ENCODE results near the gene GOLGA6A.

The GOLGA6A gene

DNA sequence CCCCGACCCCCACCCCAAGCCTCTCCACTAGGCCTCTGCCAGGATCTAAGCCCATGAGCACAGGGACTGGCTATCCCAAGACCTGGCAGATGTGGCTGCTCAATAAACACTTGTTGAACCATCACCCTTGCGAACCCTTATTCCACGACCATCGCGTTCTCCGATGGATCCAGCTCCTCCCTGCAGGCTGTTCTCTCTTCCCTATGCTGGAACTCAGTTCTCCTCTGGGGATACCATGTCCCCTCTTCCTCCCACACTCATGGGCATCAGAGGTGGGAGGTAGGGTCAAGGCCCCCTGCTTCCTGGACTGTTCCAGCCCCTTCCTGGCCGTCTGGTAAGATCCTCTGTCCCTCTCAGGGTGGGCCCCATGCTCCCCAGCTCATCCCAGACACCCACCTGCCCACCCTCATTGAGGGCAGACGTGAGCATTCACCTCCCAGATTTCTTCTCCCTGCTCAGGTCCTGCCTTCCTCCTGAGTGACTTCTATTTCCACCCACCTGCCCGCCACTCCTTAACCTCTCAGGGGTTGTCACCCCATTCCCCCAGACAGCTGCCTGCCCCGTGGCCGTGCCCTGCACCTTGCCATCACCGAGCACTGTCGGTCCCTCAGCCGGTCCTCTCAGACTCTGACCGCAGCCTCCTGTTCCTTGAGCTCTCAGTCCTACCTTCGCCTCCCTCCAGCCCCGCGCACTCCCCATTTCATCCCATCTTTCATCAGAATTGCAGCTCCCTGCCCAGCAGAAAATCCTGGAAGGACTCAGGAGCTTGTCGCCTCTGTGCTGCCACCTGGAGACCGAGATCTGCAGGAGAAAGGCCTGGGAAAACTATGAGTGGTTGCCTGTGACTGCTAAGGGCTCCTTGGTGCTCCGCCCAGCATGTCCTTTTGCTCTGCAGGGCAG, 45.8 kb downstream of the GOLGA6A start:
- DNase-seq (ENCODE audit: low read depth), result no peak

DNA sequence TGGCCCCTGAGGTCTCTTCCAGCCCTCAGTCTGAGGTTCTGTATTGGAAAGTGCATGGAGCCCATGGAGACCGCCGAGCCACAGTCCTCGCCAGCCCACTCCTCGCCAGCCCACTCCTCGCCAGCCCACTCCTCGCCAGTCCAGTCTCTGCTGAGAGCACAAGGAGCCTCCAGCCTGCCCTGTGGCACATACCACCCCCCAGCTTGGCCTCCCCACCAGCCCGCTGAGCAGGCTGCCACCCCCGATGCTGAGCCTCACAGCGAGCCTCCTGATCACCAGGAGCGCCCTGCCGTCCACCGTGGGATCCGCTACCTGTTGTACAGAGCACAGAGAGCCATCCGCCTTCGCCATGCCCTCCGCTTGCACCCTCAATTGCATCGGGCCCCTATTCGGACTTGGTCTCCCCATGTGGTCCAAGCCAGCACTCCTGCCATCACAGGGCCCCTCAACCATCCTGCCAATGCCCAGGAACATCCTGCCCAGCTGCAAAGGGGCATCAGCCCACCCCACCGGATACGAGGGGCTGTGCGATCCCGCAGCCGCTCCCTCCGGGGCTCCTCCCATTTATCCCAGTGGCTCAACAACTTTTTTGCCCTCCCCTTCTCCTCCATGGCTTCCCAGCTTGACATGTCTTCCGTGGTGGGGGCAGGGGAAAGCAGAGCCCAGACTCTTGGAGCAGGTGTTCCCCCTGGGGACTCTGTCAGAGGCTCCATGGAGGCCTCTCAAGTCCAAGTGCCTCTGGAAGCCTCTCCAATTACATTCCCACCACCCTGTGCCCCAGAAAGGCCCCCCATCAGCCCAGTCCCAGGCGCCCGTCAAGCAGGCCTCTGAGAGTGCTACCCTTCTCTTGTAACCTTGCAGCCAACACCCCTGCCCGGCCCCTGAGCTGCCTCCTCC, 47.0 kb downstream of the GOLGA6A start:
- DNase-seq (ENCODE audit: low read depth), result no peak

DNA sequence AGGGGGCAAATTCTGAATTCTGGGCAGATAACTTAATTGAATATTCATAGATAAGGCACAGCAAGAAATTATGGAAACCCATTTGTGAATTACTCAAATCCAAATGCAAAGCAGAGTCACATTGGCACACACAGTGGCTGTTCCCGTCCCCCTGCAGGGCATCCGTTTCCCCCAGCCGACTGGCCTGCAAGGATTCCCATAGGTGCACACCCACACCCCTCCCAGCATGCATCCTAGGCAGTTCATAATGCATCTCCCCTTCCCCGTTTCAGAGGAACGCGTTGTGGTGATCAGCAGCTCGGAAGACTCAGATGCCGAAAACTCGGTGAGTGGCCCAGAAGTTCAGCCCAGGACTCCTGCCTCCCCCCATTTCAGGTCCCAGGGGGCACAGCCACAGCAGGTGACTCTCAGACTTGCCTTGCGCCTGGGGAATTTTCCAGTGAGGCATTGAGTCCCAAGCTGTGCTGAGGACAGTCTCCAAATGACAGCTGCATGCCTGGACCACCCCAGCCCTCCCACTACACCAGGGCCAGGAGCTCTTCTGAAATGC, 48.1 kb downstream of the GOLGA6A start:
- DNase-seq (ENCODE audit: low read depth), result no peak

DNA sequence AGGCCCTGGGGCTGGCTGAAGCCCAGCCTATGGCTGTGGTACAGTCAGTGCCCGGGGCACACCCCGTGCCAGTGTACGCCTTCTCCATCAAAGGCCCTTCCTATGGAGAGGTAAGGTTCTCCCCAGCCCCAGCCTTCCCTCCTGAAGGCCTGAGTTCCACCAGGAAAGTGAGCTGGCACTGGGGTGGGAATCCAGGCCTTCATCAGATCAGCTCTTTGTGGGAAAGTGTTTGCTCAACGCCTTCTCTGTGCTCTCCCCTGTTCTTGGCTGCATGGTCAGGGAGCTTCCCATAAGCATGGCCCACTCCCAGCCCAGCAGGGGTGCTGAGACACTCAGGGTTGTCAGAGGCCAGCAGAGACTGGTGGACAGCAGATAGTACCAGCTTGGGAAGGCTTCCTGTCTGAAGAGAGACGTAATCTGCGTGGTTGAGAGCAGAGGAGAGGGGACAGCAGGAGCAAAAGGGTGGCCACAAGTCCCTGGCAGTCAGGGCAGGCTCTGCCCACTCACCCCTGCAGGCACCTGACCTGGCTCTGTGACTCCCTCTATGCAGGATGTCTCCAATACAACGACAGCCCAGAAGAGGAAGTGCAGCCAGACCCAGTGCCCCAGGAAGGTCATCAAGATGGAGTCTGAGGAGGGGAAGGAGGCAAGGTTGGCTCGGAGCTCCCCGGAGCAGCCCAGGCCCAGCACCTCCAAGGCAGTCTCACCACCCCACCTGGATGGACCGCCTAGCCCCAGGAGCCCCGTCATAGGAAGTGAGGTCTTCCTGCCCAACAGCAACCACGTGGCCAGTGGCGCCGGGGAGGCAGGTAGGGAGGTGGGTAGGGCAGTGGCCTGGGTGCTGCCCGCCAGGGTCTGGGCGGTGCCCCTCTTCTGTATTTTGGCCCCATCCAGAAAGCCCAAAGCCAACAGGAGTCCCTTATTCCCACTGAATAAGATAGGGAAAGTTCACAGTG, 49.5 kb downstream of the GOLGA6A start:
- DNase-seq (ENCODE audit: low read depth), result no peak

DNA sequence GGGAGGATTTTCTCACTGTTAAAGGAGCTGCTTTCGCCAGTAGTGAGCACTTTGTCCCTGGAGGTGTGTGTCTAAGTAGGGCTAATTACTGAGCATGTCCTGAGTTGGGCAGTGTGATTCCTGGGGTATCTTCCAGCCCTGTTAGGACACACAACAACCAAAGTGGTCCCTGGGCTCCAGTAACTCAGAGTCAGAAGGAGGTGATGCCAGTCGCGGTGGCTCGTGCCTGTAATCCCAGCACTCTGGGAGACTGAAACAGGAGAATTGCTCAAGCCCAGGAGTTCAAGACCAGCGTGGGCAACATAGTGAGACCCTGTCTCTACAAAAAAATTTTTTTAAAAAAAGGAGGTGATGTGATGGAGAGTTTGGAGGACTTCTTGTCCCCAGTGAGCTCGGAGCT, 50.3 kb downstream of the GOLGA6A start:
- no peak for DNase-seq (ENCODE audit: low read depth)

DNA sequence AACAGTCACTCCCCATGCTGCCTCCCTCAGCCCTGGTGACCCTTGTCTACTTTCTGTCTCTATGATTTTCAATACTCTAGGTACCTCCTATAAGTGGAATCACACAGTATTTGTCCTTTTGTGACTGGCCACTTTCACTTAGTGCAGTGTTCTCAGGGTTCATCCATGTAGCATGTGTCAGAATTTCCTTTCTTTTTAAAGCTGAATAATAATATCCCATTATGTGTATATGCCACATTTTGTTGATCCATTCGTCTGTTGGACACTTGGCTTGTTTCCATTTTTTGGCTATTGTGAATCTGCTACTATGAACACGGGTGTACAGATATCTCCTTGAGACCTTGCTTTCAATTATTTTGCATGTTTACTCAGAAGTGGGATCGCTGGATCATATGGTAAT, 53.7 kb downstream of the GOLGA6A start:
- no peak for DNase-seq (ENCODE audit: low read depth)

DNA sequence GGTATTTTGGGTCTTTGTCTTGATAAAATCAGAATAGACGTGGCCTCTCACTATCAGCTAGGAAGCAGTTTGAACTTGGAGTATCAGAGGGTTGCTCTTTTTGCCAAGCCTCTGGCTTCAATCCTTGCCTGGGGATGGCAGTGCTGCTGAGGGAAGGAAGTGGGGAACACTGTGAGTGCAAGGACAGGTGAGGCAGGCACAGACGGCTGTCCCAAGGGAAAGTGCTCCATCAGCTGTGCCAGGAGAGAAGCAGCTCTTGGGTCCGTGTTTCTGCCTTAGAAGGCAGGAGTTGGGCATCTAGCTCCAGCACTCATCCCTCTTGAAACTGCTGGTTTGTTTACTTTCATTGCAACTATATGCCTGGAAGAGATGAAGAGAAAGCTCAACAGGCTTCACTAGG, 54.7 kb downstream of the GOLGA6A start:
- DNase-seq (ENCODE audit: low read depth), result no peak

DNA sequence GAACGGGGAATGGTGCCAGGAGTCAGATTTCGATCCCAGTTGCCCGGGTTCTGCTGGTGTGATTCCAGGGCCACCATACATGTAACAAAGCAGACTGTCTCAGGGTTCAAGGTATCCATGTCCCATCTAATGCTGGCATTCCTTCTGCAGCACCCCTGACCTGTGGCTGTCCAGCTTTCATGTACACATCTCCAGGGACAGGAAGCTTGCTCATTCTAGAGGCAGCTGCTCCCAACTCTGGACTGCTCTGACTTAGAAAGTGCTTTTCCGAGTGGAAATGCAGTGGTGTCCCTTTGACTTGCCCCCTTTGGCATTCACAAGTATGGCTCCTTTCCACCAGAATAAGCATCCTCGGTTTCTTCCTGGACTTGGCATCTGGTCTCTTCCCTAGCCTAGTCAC, 56.9 kb downstream of the GOLGA6A start:
- DNase-seq (ENCODE audit: low read depth), result no peak

DNA sequence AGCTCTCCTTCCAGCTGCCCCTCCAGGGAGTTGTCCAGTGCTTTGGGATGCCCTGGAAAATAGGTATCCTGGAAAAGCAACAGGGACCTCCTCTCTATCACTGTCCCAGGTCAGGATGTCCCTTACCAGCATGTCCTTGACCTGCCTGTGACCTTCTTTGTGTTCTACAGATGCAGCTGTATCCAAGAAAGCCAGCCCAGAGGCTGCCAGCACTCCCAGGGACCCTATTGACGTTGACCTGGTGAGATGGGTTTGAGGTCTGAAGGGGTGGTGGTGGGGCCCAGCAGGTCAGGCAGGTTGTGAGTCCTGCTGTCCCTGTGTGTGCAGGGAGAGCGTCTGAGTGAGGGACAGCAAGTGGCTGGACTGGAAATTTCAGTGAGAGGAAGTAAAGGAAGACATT, 57.7 kb downstream of the GOLGA6A start:
- no peak for DNase-seq (ENCODE audit: low read depth)

DNA sequence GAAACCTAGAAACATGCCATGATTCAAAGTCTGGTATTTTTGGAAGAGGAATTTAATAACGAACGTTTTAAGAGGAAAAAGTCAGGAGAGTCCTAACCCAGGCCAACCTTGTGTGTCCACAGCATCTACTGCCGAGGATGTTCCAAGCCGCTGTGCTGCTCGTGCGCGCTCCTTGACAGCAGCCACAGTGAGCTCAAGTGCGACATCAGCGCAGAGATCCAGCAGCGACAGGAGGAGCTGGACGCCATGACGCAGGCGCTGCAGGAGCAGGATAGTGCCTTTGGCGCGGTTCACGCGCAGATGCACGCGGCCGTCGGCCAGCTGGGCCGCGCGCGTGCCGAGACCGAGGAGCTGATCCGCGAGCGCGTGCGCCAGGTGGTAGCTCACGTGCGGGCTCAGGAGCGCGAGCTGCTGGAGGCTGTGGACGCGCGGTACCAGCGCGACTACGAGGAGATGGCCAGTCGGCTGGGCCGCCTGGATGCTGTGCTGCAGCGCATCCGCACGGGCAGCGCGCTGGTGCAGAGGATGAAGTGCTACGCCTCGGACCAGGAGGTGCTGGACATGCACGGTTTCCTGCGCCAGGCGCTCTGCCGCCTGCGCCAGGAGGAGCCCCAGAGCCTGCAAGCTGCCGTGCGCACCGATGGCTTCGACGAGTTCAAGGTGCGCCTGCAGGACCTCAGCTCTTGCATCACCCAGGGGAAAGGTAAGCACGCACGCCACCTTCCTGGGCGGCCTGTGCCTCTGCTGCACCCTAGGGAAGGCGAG, 59.5 kb downstream of the GOLGA6A start:
- DNase-seq (ENCODE audit: low read depth), result no peak

All from HS-5 (cell line).